OCI-LY3 (cell line): Measurements from ENCODE around the gene SCO2.

ENCODE experiments used
- CTCF ChIP-seq: fragments of 200-600, 300-600 bp; sonication (generic); IDR thresholded peaks from 2 replicates; pipeline ENCODE4 v1.5.1; 2014; ENCODE audit warnings: antibody characterized with exemption, low read length, low read depth
- EZH2phosphoT487 ChIP-seq: fragments of 200-600 bp; shearing (Covaris generic); IDR thresholded peaks from 2 replicates; pipeline ENCODE4 v1.6.1; 2018; ENCODE audit warnings: antibody characterized with exemption, mixed run types, low read depth

DNA sequence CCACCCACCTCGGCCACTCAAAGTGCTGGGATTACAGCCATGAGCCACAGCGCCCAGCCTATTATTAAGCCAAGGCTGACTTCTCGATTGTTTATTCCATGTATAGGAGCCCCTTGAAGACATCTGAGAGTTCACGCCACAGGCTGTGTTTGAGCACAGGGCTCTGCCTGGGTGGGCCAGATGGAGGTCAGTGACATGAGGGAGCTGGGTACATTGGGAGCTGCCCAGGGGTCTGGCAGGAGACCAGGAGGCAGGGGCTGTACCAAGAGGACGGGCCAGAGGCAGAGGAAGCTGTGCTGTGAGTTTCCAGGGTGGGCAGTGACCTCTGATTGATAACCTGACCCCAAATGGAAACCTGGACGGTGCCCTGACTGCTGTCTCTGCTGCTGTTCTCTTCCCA is 23.3 kb downstream of the SCO2 start:
- TF ChIP-seq CTCF (no peak), EZH2phosphoT487 (no peak)
